Neural cell (in vitro differentiated cells): Measurements from ENCODE around the gene PCDHGB6. TPM values are rescaled to one million over a fixed set of nuclear protein-coding genes. Genes with fewer than 3 reads are reported as not detected.
"Not testable (repeated sequence)": the region's sequence is repeated elsewhere in the genome, so short reads cannot be mapped to it uniquely, and the experiment has no call there.

Experiments
- H2AFZ ChIP-seq: fragments of 200-600, 300-800 bp; sonication (generic), shearing (Covaris generic); 2 replicates; pipeline ENCODE4 v1.6.0; 2014; ENCODE audit warnings: low read depth, mild to moderate bottlenecking, antibody characterized with exemption, low read length, moderate library complexity
- H3F3A ChIP-seq: fragments of 200-600 bp; shearing (Covaris generic); 2 replicates; pipeline ENCODE4 v1.6.1; 2016; ENCODE audit warnings: mild to moderate bottlenecking, moderate library complexity, mixed read lengths, antibody characterized with exemption, low read length; ENCODE audit not compliant: insufficient read depth, poor library complexity, severe bottlenecking
- H3K27ac ChIP-seq: fragments of 200-600, 300-800 bp; sonication (generic), shearing (Covaris generic); 2 replicates; pipeline ENCODE4 v1.5.1; 2014; ENCODE audit warnings: mild to moderate bottlenecking, low read length, moderate library complexity
- H3K27me3 ChIP-seq: fragments of 300-800, 200-600 bp; sonication (generic), shearing (Covaris generic); 2 replicates; pipeline ENCODE4 v1.6.0; 2014; ENCODE audit warnings: mild to moderate bottlenecking, low read depth, low read length, moderate library complexity; ENCODE audit not compliant: insufficient read depth
- H3K36me3 ChIP-seq: fragments of 300-800, 200-600 bp; sonication (generic), shearing (Covaris generic); 2 replicates; pipeline ENCODE4 v1.5.1; 2014; ENCODE audit warnings: mild to moderate bottlenecking, antibody characterized with exemption, low read length, moderate library complexity; ENCODE audit not compliant: insufficient read depth
- H3K4me2 ChIP-seq: fragments of 300-800, 200-600 bp; sonication (generic), shearing (Covaris generic); 2 replicates; pipeline ENCODE4 v1.6.0; 2014; ENCODE audit warnings: mild to moderate bottlenecking, low read length
- H3K4me3 ChIP-seq: fragments of 300-800, 200-600 bp; sonication (generic), shearing (Covaris generic); 2 replicates; pipeline ENCODE4 v1.5.1; 2014; ENCODE audit warnings: mild to moderate bottlenecking, low read length, moderate library complexity
- H3K79me2 ChIP-seq: fragments of 200-600 bp; shearing (Covaris generic); replicated peaks from 2 replicates; pipeline ENCODE4 v1.6.0; 2014; ENCODE audit warnings: mild to moderate bottlenecking, low read length, moderate library complexity; ENCODE audit not compliant: insufficient read depth
- H3K9ac ChIP-seq: fragments of 300-800, 200-600 bp; sonication (generic), shearing (Covaris generic); 2 replicates; pipeline ENCODE4 v1.6.1; 2016; ENCODE audit warnings: mild to moderate bottlenecking, low read length, mixed read lengths
- H3K9me2 ChIP-seq: fragments of 200-600 bp; shearing (Covaris generic); 2 replicates; pipeline ENCODE4 v1.6.1; 2016; ENCODE audit warnings: mild to moderate bottlenecking, low read length, mixed read lengths; ENCODE audit not compliant: insufficient read depth
- H3K9me3 ChIP-seq: fragments of 200-600, 300-800 bp; sonication (generic), shearing (Covaris generic); 2 replicates; pipeline ENCODE4 v1.6.1; 2016; ENCODE audit warnings: mild to moderate bottlenecking, mixed run types, low read length, moderate library complexity, mixed read lengths
- H4K20me1 ChIP-seq: fragments of 200-600 bp; shearing (Covaris generic); 2 replicates; pipeline ENCODE4 v1.6.1; 2016; ENCODE audit warnings: mild to moderate bottlenecking, mixed run types; ENCODE audit not compliant: insufficient read depth
- EZH2 ChIP-seq: fragments of 200-600, 300-800 bp; shearing (Covaris generic), sonication (generic); IDR thresholded peaks from 2 replicates; pipeline ENCODE4 v1.6.1; 2014; ENCODE audit warnings: antibody characterized with exemption, low read length, borderline replicate concordance, mild to moderate bottlenecking; ENCODE audit not compliant: insufficient read depth, poor library complexity, severe bottlenecking
- MXI1 ChIP-seq: fragments of 450-650 bp; conservative IDR thresholded peaks from 2 replicates; pipeline ENCODE4 v1.6.1; 2014; ENCODE audit warnings: antibody characterized with exemption, mild to moderate bottlenecking; ENCODE audit not compliant: poor library complexity, severe bottlenecking
- POLR2AphosphoS5 ChIP-seq: IDR thresholded peaks from 2 replicates; pipeline ENCODE4 v1.6.1; 2012
- REST ChIP-seq: IDR thresholded peaks from 2 replicates; pipeline ENCODE4 v1.6.1; 2012; ENCODE audit warnings: borderline replicate concordance
- SMC3 ChIP-seq: fragments of 450-650 bp; conservative IDR thresholded peaks from 2 replicates; pipeline ENCODE4 v1.6.1; 2014; ENCODE audit warnings: antibody characterized with exemption, mild to moderate bottlenecking, moderate library complexity; ENCODE audit not compliant: poor library complexity
- TAF1 ChIP-seq: IDR thresholded peaks from 2 replicates; pipeline ENCODE4 v1.6.1; 2012; ENCODE audit warnings: low read depth
- polyA plus RNA-seq: library from polyadenylated mRNA; depleted of rRNA; stranded (reverse); fragments of >200 nt; gene quantifications from 2 replicates; pipeline ENCODE4 v1.2.3, GENCODE V29; 2014
- TF ChIP-seq, protein P1 (sequence below): fragments of 450-650 bp; IDR thresholded peaks from 2 replicates; pipeline ENCODE4 v1.5.1; 2014; ENCODE audit warnings: antibody characterized with exemption, mild to moderate bottlenecking, moderate library complexity; ENCODE audit not compliant: poor library complexity, severe bottlenecking

PCDHGB6 gene
- polyA plus RNA-seq, 1 donor from 2014 or later: 29.2 TPM

DNA sequence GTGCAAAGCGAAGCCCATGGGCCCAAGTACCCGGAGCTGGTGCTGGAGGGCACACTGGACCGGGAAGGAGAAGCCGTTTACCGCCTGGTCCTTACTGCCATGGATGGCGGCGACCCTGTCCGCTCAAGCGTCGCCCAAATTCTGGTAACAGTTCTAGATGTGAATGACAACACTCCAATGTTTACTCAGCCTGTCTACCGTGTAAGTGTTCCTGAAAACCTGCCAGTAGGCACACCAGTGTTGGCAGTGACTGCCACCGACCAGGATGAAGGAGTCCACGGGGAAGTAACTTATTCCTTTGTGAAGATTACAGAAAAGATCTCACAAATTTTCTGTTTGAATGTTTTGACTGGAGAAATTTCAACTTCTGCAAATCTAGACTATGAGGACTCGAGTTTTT, 33.2 kb upstream of the PCDHGB6 start:
- no peaks in the 10 kb centered on the region for H3K9me2 ChIP-seq
- no peaks in the 10 kb centered on the region for H3K79me2 ChIP-seq
- no peak for TF ChIP-seq POLR2AphosphoS5
- no peak overlapping the region for H2AFZ ChIP-seq
- H3K27me3 ChIP-seq: no peaks in the 10 kb centered on the region
- H3F3A ChIP-seq: no peaks in the 10 kb centered on the region
- H3K4me3 ChIP-seq: no peak overlapping the region
- H3K9ac ChIP-seq: no peak overlapping the region
- peaks cover 35% of the 10 kb centered on the region for H3K9me3 ChIP-seq
- no peaks in the 10 kb centered on the region for H3K36me3 ChIP-seq
- H3K4me2 ChIP-seq: no peak overlapping the region
- no peak overlapping the region for H3K27ac ChIP-seq
- no peaks in the 10 kb centered on the region for H4K20me1 ChIP-seq

- not testable (repeated sequence) for H3K27ac ChIP-seq, H4K20me1 ChIP-seq, H2AFZ ChIP-seq, H3K9me2 ChIP-seq, H3K4me3 ChIP-seq, H3K4me2 ChIP-seq, H3K9ac ChIP-seq, H3K79me2 ChIP-seq, H3K36me3 ChIP-seq, H3K27me3 ChIP-seq, H3F3A ChIP-seq
- H3K9me3 ChIP-seq: peaks cover 31% of the 10 kb centered on the region
These were observed 32.2 kb upstream of the PCDHGB6 start for GRCh38 chr5:141375444-141376155.

- no peak within 1 kb of the TSS for H2AFZ ChIP-seq
- no peaks in the 10 kb centered on the region for H3K79me2 ChIP-seq
- peaks cover 22% of the 10 kb centered on the region for H3K9me3 ChIP-seq
These were observed 25.1 kb upstream of the PCDHGB6 start, which contains the start of gene PCDHGA7 for GRCh38 chr5:141382469-141383294. PCDHGA7 (plus strand) TSS chr5:141382742; CDS start chr5:141382900, 158 bp downstream.

More at GRCh38 chr5:141382469-141383294, 25.1 kb upstream of the PCDHGB6 start, which contains the start of gene PCDHGA7:
- H3K36me3 ChIP-seq: no peaks in the 10 kb centered on the region
- no peak within 1 kb of the TSS for H3K4me3 ChIP-seq
- no peak within 1 kb of the TSS for H3K4me2 ChIP-seq
- no peak within 1 kb of the TSS for H3K9ac ChIP-seq
- H3K9me2 ChIP-seq: no peaks in the 10 kb centered on the region
- no peak within 1 kb of the TSS for H3K27ac ChIP-seq
- no peaks in the 10 kb centered on the region for H3K27me3 ChIP-seq
- no peaks in the 10 kb centered on the region for H3F3A ChIP-seq
- TF ChIP-seq MXI1: no peak
- TF ChIP-seq EZH2: no peak
- TF ChIP-seq REST: no peak
- no peak for TF ChIP-seq TAF1
- no peak for TF ChIP-seq SMC3
- TF ChIP-seq, protein P1, sequence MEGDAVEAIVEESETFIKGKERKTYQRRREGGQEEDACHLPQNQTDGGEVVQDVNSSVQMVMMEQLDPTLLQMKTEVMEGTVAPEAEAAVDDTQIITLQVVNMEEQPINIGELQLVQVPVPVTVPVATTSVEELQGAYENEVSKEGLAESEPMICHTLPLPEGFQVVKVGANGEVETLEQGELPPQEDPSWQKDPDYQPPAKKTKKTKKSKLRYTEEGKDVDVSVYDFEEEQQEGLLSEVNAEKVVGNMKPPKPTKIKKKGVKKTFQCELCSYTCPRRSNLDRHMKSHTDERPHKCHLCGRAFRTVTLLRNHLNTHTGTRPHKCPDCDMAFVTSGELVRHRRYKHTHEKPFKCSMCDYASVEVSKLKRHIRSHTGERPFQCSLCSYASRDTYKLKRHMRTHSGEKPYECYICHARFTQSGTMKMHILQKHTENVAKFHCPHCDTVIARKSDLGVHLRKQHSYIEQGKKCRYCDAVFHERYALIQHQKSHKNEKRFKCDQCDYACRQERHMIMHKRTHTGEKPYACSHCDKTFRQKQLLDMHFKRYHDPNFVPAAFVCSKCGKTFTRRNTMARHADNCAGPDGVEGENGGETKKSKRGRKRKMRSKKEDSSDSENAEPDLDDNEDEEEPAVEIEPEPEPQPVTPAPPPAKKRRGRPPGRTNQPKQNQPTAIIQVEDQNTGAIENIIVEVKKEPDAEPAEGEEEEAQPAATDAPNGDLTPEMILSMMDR: no peak
- no peaks in the 10 kb centered on the region for H4K20me1 ChIP-seq
